BJ (cell line): ENCODE results near the gene CDC23. TPM values are rescaled to one million over a fixed set of nuclear protein-coding genes. Genes with fewer than 3 reads are reported as not detected.
A peak's percentile ranks its signal among the peaks of the same experiment; 100 is the strongest.

Experiments
- CTCF ChIA-PET: fragments of 350-600 bp; formaldehyde crosslinking; extraction: SDS; loops from one replicate; lab custom pipeline; 2021; ENCODE audit warnings: antibody characterized with exemption, inconsistent platforms; lab: Yijun Ruan, JAX
- POLR2A ChIA-PET: fragments of 300-600 bp; sonication (Branson Sonifier 250); formaldehyde crosslinking; extraction: SDS; loops from one replicate; lab custom pipeline; 2021; ENCODE audit warnings: antibody characterized with exemption; lab: Charles Lee
- DNase-seq: peaks from one replicate; pipeline ENCODE4 v3.0.0-alpha.2; 2011; ENCODE audit warnings: low read depth
- H3K27me3 ChIP-seq: 2 replicates; pipeline ENCODE4 v1.6.0; 2011; ENCODE audit warnings: low read length; ENCODE audit not compliant: control insufficient read depth, insufficient read depth
- H3K36me3 ChIP-seq: 2 replicates; pipeline ENCODE4 v1.5.1; 2011; ENCODE audit warnings: low read length; ENCODE audit not compliant: control insufficient read depth, insufficient read depth
- H3K4me3 ChIP-seq: 2 replicates; pipeline ENCODE4 v1.5.1; 2011; ENCODE audit warnings: low read depth, mild to moderate bottlenecking, control low read depth, low read length
- polyA plus RNA-seq: library from polyadenylated mRNA; depleted of rRNA; stranded (reverse); fragments of >200 nt; gene quantifications from 2 replicates; pipeline ENCODE4 v1.2.3, GENCODE V29; 2011
- TF ChIP-seq, protein P1 (sequence below): IDR thresholded peaks from 2 replicates; pipeline ENCODE4 v1.5.1; 2011; ENCODE audit warnings: low read depth, mild to moderate bottlenecking, control low read depth, inconsistent platforms, low read length, moderate library complexity; ENCODE audit not compliant: insufficient read depth

Gene CDC23
- polyA plus RNA-seq, 1 experiment = 20.9 TPM

DNA sequence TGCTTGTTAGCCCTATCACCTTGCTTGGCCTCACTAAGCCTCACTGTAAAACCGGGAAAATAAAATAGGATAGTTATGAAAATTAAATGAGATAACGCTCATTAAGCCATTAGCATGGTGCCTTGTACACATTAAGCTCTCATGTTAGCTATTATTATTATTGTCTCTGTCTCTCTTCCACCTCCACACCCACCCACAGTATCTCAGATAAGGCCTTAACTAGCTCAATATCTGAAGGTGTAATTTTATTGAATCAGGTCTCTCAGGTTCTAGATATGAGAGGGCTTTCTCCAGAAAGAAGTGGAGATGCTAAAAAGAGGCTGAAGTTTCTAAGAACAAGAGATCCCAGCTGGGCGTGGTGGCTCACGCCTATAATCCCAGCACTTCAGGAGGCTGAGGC is 33.7 kb upstream of the CDC23 start:
- POLR2A ChIA-PET = no interaction called here
- H3K4me3 ChIP-seq = no peak overlapping the region
- DNase-seq = no peak
- H3K27me3 ChIP-seq = peaks cover 19% of the 10 kb centered on the region
- H3K36me3 ChIP-seq = no peaks in the 10 kb centered on the region
- CTCF ChIA-PET = no interaction called here
- TF ChIP-seq, protein P1, sequence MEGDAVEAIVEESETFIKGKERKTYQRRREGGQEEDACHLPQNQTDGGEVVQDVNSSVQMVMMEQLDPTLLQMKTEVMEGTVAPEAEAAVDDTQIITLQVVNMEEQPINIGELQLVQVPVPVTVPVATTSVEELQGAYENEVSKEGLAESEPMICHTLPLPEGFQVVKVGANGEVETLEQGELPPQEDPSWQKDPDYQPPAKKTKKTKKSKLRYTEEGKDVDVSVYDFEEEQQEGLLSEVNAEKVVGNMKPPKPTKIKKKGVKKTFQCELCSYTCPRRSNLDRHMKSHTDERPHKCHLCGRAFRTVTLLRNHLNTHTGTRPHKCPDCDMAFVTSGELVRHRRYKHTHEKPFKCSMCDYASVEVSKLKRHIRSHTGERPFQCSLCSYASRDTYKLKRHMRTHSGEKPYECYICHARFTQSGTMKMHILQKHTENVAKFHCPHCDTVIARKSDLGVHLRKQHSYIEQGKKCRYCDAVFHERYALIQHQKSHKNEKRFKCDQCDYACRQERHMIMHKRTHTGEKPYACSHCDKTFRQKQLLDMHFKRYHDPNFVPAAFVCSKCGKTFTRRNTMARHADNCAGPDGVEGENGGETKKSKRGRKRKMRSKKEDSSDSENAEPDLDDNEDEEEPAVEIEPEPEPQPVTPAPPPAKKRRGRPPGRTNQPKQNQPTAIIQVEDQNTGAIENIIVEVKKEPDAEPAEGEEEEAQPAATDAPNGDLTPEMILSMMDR = no peak

DNA sequence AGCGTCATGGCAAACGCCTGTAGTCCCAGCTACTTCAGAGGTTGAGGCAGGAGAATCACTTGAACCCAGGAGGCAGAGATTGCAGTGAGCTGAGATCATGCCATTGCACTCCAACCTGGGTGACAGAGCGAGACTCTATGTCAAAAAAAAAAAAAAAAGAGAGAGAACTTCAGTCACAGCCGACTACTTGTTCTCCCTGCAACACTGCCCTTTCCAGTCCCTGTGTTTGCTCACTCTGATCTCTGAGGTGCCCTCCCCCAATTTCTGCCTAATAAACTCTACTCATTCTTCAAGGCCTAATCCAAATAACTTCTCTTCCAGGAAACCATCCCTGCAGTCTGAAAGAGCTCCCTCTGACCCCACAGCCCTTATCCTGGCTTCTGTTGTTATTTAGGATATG is 33.2 kb upstream of the CDC23 start:
- no peak overlapping the region for H3K4me3 ChIP-seq
- ChIA-PET POLR2A (no interaction called here), CTCF (no interaction called here)

GRCh38 chr5:138245717-138246116 is 32.6 kb upstream of the CDC23 start:
- TF ChIP-seq, protein P1 = no peak
- Histone ChIP-seq H3K36me3 (no peaks in the 10 kb centered on the region), H3K27me3 (peaks cover 27% of the 10 kb centered on the region), H3K4me3 (no peak overlapping the region)
- ChIA-PET POLR2A (no interaction called here), CTCF (no interaction called here)
- no peak for DNase-seq

More for the DNA sequence above, 33.2 kb upstream of the CDC23 start:
- H3K27me3 ChIP-seq = peaks cover 22% of the 10 kb centered on the region
- TF ChIP-seq, protein P1 = no peak
- H3K36me3 ChIP-seq = no peaks in the 10 kb centered on the region
- DNase-seq = no peak

GRCh38 chr5:138243794-138244193 is 30.7 kb upstream of the CDC23 start:
- TF ChIP-seq, protein P1 = no peak

DNA sequence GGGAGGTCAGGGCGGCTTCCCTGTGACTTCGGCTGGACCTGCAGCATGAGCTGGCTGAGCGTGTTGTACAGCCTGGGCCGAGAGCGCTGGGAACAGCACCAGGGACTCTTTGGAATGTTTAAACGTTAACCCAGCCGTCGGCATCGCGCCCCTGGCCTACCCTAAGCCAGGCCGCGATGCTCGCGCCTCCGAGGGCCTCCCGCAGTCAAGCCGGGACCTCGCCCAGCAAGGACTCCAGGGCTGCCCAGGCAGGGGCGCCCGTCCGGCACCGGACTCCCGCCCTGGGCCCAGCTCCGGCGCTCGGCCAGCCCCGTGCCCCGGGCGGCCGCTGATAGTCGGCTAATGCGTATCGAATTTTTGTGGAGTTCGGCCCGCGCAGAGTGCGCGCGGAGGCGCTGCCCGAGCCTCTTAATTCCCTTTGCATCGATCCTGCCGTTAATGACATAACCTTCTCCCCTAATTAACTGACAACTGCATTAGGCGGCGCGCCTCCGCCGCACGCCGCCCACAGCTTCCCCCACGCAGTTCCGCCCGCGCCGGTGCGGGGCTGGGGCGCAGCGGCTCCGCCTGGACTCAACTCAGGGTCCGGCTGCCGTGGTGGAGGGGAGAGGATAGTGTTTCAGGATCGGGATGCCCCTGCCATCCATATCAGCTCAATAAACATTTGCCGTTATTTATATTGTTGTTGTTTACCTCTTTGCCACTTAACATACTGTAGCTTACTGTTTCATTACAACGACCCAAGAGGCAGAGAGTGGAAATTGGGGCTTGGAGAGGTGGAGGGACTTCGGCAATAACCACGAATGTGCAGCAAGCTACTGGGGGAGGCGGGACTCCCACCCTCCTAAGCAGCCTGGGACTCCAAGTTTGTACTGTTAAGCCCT is 28.8 kb upstream of the CDC23 start:
- CTCF ChIA-PET = interaction anchor here (0.7 to 2.7 kb wide), 4 partner anchors 11 to 45 kb away, joined by 3 to 15 read pairs (median 5); no protein-coding TSS in a partner anchor
- H3K27me3 ChIP-seq = peaks cover 34% of the 10 kb centered on the region
- POLR2A ChIA-PET = no interaction called here
- peak overlapping the region; percentile 33 for H3K4me3 ChIP-seq
- H3K36me3 ChIP-seq = no peaks in the 10 kb centered on the region
- TF ChIP-seq, protein P1 = no peak
- DNase-seq = no peak

More at GRCh38 chr5:138243794-138244193, 30.7 kb upstream of the CDC23 start:
- POLR2A ChIA-PET = no interaction called here
- H3K36me3 ChIP-seq = no peaks in the 10 kb centered on the region
- DNase-seq = no peak
- peaks cover 31% of the 10 kb centered on the region for H3K27me3 ChIP-seq
- CTCF ChIA-PET = interaction anchor here (0.9 to 2.7 kb wide), 5 partner anchors 9 to 91 kb away, joined by 3 to 15 read pairs (median 4); no protein-coding TSS in a partner anchor
- no peak overlapping the region for H3K4me3 ChIP-seq
